NCI-H2227 (cell line): ENCODE measurements around the gene ZNF628.

ENCODE experiments used
- DNase-seq: peaks from one replicate; lab custom pipeline; 2025; ENCODE audit not compliant: unreplicated experiment; lab: John Stamatoyannopoulos, UW

The ZNF628 gene

GRCh38 chr19:55464662-55465054 lies 11.8 kb upstream of the ZNF628 start, which contains the start of gene C19orf85:
Gene C19orf85 (minus strand): TSS chr19:55464751. CDS start chr19:55464554, 197 bp downstream.
- peak; percentile 94 for DNase-seq

GRCh38 chr19:55465460-55466240 lies 10.8 kb upstream of the ZNF628 start:
- peak; percentile 47 for DNase-seq

GRCh38 chr19:55466241-55466614 lies 10.2 kb upstream of the ZNF628 start:
- DNase-seq: no peak

GRCh38 chr19:55467236-55468053 lies 9.0 kb upstream of the ZNF628 start:
- DNase-seq: no peak

- no peak for DNase-seq
Measured at GRCh38 chr19:55468054-55468393, 8.4 kb upstream of the ZNF628 start.

- DNase-seq: no peak
Measured at GRCh38 chr19:55471266-55471665, 5.2 kb upstream of the ZNF628 start.

- DNase-seq: no peak
Measured at GRCh38 chr19:55472463-55472862, 4.0 kb upstream of the ZNF628 start.

GRCh38 chr19:55473225-55474012 lies 3.0 kb upstream of the ZNF628 start:
- peak; percentile 64 for DNase-seq

- DNase-seq: no peak
Measured at GRCh38 chr19:55474269-55475265, 1.9 kb upstream of the ZNF628 start.

GRCh38 chr19:55477905-55478304 lies 1.5 kb downstream of the ZNF628 start:
- DNase-seq: no peak

GRCh38 chr19:55478364-55478763 lies 1.9 kb downstream of the ZNF628 start:
- DNase-seq: no peak

GRCh38 chr19:55479045-55479444 lies 2.6 kb downstream of the ZNF628 start:
- no peak for DNase-seq

GRCh38 chr19:55479451-55480230 lies 3.2 kb downstream of the ZNF628 start:
- no peak for DNase-seq

GRCh38 chr19:55481148-55481793 lies 4.9 kb downstream of the ZNF628 start:
- DNase-seq: no peak

- no peak for DNase-seq
Measured at GRCh38 chr19:55481794-55482155, 5.4 kb downstream of the ZNF628 start.

- no peak for DNase-seq
Measured at GRCh38 chr19:55482156-55482961, 5.9 kb downstream of the ZNF628 start.

- no peak for DNase-seq
Measured at GRCh38 chr19:55482967-55483705, 6.7 kb downstream of the ZNF628 start.
